Frontal cortex (tissue), 4 donors: ENCODE measurements around the gene RBM19. TPM values are rescaled to one million over a fixed set of nuclear protein-coding genes. Genes with fewer than 3 reads are reported as not detected.

Experiments used
- DNase-seq, 2 donors: peaks; one replicate each; pipeline ENCODE4 v3.0.0; 2012; ENCODE audit warnings: low spot score in 2 of 2
- FAIRE-seq: peaks from 2 replicates; lab custom pipeline; 2012; peaks lifted over from hg19 to GRCh38; lab: Jason Lieb, UNC
- total RNA-seq: library from RNA; depleted of rRNA; stranded (reverse); fragments of >200 nt; gene quantifications from one replicate; pipeline ENCODE4 v1.2.3, GENCODE V29; 2014
- donor health status: control.
- donor health status: control.
- donor health status: control.

The RBM19 gene
- total RNA-seq, 1 donor from 2014 or later: 14.7 TPM

DNA sequence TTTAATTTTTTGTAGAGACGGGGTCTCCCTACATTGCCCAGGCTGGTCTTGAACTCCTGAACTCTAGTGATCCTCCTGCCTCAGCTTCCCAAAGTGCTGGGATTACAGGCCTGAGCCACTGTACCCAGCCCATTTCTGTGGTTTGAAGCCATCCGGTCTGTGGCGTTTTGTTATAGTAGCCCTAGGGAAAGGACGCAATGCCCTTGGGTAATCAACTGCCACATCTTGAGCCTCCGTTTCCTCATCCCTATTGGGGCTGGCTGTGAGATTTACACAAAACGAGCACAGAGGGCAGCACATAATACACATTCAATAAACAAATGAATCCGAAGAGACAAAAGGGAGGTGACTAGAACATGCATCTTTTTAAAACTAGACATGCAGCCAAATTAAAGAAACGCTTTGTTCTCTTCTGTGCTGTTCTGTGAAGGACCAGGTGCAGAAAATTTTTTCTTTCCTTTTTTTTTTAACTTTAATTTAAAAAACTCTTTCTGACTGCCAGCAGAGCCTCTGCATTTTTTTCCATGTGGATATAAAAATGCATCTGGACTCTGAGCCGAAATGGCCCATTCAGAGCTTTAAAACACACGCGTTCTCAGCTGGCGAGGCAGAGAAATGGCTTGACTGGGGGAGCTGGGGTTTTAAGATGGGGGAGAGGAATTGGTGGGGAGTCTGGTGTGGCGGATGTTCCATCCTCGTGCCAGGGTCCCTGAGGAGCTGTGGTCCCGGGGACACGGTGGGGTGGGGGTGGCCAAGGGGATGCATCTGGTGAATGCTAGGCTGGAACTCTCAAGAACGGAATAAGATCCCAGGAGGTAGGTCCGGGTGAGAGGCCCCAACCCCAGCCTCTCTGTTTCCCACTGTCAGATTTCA lies 119.0 kb downstream of the RBM19 start:
- FAIRE-seq (no peak), DNase-seq (no peak)

DNA sequence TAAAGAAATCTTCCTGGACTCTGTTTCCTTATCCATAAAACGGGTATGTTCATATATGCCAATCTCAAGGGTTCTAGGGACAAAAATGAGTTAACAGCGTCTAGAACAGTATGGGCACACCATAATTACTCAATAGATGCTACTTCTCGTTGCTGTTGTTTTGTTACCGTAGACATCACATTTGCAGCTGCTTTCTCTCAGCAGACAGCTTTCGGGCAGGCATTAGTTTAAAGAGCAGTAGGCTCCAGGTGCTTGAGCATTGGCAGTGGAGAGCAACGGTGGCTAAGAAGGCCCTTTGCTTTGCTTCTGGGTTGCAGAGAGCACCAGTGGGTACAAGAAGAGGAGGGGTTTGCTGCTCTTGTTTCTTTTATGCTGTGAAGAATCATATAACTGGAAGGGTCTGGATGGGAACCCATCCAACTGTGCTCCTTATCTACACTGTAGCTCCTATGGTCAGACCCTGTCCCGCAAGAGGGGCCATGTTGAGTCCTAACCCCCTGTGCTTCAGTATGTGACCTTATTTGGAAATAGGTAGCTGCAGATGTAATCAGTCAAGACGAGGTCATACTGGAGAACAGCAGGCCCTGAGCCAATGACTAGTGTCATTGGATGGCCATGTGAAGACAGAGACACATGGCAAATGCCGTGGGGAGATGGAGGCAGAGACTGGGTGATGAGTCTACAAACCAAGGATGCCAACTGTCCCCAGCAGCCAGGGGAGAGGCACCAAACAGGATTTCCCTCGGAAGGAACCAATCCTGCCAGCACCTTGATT lies 120.0 kb downstream of the RBM19 start:
- FAIRE-seq: no peak
- no peak for DNase-seq

DNA sequence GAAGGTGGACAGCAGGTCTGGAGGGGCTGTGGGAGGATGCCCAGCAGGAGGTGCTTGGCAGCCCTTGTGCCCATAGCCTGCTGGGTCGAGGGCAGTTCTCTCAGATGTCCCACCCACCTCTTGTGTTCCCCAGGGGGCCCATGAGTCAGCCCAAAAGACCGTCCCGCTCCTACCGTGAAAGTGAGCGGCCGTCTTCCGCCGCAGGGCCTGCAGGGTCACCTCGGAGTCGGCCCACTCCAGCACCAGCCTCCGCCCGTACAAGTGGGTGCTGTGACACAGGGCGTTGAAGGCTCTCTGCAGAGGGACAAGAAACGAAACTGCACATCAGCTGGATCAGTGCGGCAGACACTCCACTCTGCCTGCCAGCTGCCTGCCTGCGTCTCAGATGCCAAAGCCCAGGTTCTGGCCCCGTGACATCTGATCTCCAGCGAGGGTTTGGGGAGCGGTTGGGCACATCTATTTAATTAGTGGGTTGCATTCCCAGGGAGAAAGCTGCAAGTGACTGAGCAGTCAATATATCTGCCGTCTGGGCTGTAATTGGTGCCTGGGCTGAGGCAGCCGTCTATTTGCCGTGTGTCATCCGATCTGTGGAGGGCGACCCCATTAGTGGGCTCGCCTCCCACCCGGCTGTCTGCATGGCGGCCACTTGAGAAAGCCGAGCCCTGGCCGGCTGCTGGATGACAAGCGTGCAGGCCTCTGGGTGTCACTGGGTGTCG lies 121.5 kb downstream of the RBM19 start:
- no peak for DNase-seq
- FAIRE-seq: no peak

DNA sequence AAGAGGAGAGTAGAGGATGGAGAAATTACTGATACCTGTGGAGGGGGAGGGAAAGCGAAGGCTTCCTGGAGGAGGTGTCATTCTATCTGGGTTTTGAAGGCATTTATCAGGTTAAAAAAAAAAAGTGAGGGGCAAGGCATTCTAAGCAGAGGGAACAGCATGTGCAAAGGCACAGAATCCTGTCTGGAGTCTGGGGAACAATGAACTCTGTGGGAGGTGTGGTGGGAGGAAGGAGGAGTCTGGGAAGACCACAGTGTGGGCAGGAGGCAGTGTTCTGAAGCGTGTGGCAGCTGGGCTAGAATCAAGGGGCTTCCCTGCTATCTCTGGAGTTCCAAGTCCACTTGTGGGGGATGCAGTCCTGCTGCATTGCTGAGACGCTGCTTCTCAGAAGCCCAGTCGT lies 123.4 kb downstream of the RBM19 start:
- DNase-seq (no peak), FAIRE-seq (no peak)

DNA sequence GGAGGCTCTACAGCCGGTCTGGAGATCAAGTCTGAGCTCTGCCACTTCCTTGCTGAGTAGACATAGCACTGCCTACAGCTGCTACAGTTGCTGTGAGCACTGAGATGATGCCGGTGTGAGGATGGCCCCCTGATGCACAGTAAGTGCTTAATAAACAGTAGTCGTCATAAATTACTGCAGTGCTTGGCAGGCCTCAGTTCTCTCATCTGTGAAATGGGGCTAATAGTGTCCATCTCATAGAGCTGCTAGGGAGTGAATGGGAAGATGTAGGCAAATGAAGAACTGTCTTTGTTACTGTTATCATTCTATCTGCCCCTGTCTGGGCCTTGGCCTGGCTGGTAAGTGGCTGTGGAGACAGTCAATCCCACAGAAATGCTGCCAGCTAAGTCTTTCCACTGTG lies 124.3 kb downstream of the RBM19 start:
- no peak for DNase-seq
- FAIRE-seq: no peak

DNA sequence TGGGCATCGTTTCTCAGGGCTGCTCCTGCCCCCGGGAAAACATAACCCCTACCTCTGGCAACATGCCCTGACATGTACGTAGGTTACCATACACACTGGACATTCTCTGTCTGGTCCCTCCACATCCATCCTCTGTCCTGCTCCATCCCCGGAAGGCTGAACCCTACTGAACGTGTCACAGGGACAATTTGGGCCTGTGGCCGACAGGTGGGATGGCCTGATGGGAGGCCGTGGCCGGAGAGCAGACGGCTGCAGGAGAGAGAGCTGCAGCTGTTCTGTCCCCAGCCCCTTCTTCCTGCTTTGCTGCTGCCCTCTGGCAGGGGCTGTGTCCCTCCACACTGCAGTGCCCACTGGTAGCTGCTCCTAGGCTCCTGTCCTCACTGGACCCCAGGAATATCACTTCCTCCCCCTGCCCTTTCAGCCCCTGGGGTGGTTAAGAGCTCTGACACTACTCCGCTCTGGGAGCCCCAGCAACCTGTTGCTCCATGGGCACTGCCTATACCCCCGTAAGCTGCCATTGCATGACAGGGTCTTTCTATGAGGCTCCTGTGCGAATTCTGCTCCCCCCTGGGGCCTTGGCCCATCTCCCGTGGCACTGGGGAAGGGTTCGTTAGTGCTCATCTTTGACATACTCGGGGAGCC lies 125.6 kb downstream of the RBM19 start:
- no peak for FAIRE-seq

DNA sequence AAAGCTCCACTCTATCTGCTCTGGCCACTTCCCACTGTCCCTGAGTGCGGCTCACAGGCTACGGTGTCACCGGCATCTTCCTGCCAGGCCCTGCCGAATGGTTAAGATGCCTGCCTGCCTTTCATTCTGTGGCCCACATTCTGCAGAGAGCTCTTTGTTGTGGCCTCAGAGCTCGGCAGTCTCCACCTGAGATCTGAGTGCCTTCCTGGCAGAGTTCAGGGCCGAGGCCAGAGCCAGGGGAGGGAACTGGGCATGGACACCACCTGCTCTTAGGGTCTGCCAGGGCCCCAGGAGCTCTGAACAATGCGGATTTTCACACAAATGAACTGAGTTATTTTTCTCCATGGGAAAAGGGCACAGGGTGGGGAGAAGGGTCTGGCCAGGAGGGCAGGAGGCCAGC lies 127.2 kb downstream of the RBM19 start:
- no peak for FAIRE-seq
- no peak for DNase-seq

More for the DNA sequence above, 125.6 kb downstream of the RBM19 start:
- no peak for DNase-seq

DNA sequence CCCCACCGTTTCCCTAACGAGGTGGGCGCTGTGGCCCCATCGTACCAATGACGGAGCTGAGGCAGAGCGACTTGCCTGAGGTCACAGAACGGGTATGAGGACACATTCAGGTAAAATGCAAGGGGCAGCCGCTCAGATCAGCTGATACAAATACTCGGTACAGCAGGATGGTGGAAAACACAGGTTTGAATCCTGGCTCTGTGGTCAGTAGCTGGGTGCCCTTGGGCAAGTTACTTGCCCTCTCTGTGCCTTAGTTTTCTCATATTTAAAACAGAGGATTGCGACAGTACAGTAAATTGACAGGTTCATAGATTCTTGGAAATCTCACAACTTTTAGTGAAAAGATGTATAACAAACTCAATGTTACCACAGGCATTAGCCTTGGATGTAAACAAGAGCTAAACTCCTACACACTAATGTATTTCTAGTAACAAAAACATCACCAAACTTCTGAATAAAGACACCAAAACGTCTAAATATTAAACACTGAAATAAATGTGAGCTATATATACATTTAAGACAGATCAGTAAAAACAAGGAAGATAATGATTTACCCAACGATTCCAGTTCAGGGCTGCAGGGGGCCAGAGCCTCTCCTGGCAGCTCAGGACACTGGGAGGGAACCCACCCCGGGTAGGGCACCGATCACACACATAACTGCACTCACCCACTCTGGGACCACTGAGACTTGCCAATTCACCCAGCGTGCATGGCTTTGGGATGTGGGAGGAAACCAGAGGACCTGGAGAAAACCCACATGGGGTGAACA lies 128.4 kb downstream of the RBM19 start:
- FAIRE-seq: no peak
- no peak for DNase-seq

DNA sequence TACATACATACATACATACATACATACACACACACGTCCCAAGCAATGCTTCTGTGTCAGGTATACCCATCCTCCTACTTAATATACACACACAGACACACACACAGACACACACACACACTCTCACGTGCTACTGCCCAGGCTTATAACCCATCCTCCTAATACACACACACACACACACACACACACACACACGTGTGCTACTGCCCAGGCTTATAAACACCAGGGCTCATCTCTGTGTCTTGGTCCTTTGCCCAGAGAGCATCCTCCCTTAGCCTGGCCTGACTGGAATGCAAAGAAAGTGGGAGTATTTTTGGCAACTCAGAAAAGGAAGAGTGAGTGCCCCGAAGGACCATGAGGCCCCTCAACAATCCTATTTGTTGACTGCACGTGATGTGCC lies 129.0 kb downstream of the RBM19 start:
- no peak for DNase-seq

DNA sequence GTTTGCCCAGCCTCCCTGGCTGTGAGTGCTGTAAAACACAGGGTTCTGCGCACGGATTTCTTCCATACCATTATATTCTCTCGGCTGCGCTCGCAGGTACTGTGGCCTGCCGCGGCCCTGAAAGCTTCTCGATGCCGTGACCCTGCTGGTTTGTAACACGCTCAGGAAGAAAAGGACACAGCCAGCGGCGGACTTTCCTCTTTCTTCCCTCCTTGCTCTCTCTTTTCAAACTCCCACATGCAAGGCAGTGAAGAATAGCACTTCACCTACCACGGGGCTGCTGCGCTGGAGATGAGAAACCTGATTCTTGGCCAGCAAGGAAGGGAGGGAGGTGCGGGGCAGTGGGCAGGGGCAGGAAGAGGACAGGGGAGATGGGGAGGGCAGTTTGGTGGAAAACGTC lies 130.2 kb downstream of the RBM19 start:
- FAIRE-seq (no peak), DNase-seq (no peak)

More for the DNA sequence above, 129.0 kb downstream of the RBM19 start:
- no peak for FAIRE-seq

DNA sequence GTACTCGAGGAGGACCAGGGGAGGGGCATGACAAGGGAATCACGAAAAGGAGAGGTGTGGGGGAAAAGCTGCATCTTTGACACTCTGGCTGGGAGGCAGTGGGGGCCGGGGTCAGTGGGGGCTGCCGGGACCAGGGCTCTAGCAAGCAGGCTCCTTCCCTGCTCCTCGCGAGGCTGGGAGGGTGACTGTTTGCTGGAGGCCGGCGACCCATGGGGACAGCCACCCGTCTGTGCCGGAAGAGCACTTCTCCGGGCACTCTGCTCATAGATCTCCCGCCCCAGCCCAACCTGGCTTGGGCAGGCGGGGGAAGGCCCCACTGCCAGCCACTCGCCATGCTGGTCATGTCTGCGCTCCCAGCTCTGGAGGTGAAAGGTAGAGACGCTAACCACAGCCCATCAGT lies 130.7 kb downstream of the RBM19 start:
- no peak for FAIRE-seq
- DNase-seq: no peak

DNA sequence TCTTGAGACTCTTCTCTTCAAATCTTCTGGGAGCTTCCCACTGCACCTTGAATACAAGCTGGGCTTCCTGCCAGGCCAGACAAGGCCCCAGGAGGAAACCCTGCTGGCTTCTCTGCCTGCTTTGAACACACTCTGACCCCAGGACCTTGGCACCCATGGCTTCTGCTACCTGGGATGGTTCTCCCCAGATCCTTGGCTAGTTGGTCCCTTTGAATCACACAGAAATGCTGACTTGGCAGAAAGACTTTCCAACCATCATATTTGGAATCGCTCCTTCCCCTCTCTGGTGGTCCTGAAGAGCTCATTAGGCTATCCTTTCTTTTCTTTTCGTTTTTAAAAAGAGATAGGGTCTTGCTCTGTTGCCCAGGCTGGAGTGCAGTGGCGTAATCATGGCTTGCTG lies 132.7 kb downstream of the RBM19 start:
- no peak for DNase-seq
- FAIRE-seq: no peak

DNA sequence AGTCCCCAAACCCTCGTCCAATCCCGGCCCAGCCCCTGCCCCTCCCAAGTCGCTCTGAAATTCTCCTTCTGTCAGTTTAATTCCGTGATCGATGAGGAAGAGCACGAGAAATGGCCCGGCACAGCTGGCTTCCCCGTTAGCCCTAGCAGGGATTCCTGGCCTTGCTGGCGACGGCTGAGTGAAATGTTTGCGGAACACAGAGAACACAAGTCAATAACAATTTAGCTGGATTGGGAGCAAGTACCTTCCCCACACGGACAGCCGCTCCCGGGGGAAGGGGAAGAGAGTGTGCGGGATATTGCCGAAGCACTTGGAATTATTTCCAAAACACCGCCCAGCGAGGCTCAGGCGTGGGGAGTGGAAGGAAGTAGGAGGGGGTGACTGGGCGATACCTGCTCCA lies 134.6 kb downstream of the RBM19 start:
- no peak for DNase-seq
- FAIRE-seq: no peak

DNA sequence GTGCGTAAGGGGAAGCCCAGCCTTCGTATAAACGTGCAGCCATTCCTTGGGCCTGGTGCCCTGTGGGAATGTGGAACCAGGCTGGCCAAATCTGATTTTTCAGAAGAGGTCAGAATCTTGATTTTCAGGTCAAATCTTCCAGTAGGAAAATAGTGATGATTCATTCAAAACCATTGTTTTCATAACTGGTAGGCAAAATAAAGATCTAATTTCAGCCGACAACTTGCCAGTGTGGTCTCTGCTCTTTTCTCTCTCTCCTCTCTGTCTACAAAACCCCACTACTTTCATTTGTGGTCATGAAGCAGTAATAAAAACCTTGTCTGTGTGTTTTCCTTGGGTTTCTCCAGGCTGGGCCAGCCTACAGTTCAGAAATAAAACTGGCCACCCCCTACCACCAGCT lies 135.1 kb downstream of the RBM19 start:
- DNase-seq (no peak), FAIRE-seq (no peak)

DNA sequence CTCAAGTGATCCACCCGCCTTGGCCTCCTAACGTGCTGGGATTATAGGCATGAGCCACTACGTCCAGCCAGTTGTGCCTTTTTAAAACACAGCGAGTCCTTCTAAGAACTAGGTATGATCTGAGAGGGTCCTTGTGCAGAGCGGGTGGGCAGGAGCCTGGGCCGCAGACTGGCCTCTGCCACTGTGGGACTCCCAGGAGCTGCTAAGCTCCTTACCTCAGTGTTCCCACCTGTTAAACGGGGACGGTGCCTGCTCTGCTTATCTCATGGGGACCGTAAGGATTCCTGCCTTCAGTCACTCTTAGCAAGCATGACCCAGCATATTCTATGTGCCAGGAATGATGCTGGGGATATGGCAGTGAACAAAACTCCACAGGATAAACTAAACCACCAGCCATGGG lies 136.9 kb downstream of the RBM19 start:
- DNase-seq (no peak), FAIRE-seq (no peak)

DNA sequence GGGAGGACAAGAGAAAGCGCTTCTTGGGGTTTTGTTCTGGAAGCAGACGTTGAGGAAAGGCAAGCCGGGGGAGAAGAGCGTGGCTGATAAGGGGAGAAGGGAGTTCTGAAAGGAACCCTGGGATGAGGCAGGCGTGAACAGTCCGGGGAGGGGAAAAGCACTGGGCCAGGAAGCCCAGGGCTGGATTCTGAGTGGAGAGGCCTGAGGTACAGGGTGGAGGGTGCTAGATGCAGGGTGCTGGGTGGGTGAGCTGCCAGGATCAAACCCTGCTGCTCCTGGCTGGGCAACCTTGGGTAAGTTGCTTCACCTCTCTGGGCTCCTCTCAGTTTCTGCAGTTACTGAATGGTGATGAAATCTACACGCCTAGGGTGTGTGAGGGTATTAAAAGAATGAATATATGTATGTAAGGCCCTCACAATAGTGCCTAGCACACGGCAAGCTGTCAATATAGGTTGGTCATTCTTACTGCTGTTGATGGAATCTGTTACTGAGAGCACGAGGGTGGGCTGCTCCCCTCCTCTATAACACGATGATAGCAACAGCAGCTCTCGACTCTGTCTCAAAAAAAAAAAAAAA lies 138.5 kb downstream of the RBM19 start:
- DNase-seq: no peak
- FAIRE-seq: no peak

DNA sequence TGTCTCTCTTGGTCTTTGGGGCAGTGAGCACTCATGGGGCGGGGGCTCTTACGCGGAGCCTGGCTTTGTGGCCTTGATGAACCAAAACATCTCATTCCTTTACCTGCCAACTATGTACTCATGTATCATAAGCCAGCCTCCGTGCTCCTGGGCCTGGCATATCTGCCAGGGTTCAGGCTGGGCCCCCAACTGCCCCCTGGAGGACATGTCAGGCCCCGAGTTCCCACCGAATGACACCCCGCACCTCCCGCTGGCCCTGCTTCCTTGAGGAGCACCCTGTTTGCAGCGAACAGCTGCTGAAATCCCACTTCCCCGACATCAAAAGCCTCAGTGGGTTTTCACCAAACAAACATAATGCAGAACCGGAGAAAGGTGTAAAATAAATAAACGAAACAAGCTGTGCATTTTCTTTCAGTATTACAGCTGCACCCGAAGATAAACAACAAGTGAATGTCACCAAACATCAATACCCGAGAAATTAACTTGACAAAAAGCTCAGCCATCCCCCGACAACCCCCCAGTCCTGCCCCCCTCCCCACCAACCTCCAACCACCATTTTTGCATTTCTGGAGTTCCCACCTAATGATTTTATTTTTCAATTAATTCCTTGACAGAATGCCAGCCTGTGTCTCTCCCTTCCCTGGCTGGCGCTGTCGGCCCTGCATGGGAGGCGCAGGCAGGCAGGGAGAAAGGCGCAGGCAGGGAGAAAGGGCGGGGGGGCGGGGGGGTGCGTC lies 139.2 kb downstream of the RBM19 start:
- FAIRE-seq: no peak
- DNase-seq: no peak

DNA sequence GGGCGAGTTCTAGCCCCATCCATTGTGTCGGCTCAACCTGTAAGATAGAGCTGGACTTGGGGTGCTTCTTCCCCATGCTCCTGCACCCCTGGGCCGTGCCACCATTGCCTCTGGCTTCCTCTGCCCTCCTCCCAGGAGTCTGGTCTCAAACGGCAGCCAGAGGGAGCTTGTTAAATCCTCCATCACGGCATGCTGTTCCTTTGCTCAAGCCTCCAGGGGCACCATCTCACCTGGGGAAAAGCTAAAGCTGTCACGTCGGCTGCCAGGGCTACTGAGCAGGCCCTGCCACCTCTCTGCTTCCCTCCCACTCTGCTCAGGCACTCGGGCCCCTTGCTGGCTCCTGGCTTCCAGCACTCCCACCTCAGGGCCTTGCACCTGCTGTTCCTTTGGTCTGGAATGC lies 140.4 kb downstream of the RBM19 start:
- DNase-seq (no peak), FAIRE-seq (no peak)
